GM12878 (cell line): ENCODE results near the gene ISOC2. TPM values are rescaled to one million over a fixed set of nuclear protein-coding genes. Genes with fewer than 3 reads are reported as not detected.
"Not testable (repeated sequence)": the region's sequence is repeated elsewhere in the genome, so short reads cannot be mapped to it uniquely, and the experiment has no call there.

Experiments
- ATAC-seq: fragments of 200-7000 bp; cut with Tn5 transposase; 3 replicates; pipeline ENCODE4 v1.9.1; 2020; ENCODE audit warnings: mild to moderate bottlenecking, moderate library complexity
- BruUV-seq: library from RNA; stranded (reverse); fragments of 400-500 nt; replicated peaks from 2 replicates; lab custom pipeline; 2021; lab: Mats Ljungman, UMichigan
- CTCF ChIA-PET: fragments of 300-600 bp; sonication (Branson Sonifier 250); formaldehyde crosslinking; extraction: SDS; loops from one replicate; lab custom pipeline; 2021; ENCODE audit warnings: inconsistent platforms; lab: Yijun Ruan, JAX
- POLR2A ChIA-PET: fragments of 350-600 bp; formaldehyde crosslinking; extraction: SDS; loops from one replicate; lab custom pipeline; 2021; ENCODE audit warnings: inconsistent platforms; lab: Charles Lee
- RAD21 ChIA-PET: fragments of 300-600 bp; sonication (Branson Sonifier 250); formaldehyde crosslinking; loops from one replicate; lab custom pipeline; 2023; ENCODE audit warnings: antibody characterized with exemption; ENCODE audit not compliant: unreplicated experiment; lab: Charles Lee
- SMC1A ChIA-PET: fragments of 300-600 bp; sonication (Branson Sonifier 250); formaldehyde crosslinking; loops from one replicate; lab custom pipeline; 2023; ENCODE audit not compliant: unreplicated experiment, uncharacterized antibody; lab: Charles Lee
- DNase-seq: peaks from one replicate; pipeline ENCODE4 v3.0.0-alpha.2; 2011; ENCODE audit warnings: low read depth, low spot score
- FAIRE-seq: peaks from 3 replicates; lab custom pipeline; 2011; peaks lifted over from hg19 to GRCh38; lab: Jason Lieb, UNC
- H2AFZ ChIP-seq: 2 replicates; pipeline ENCODE4 v1.6.0; 2011; ENCODE audit warnings: low read depth, low read length, control low read depth; ENCODE audit not compliant: control insufficient read depth
- H3K27ac ChIP-seq: 2 replicates; pipeline ENCODE4 v1.5.1; 2011; ENCODE audit warnings: control low read depth; ENCODE audit not compliant: control insufficient read depth, insufficient read depth
- H3K27me3 ChIP-seq, 2 experiments: replicated peaks in 1 of 2; 2 replicates each; pipeline versions ENCODE4 v1.6.0 to v1.6.1; 2011; ENCODE audit warnings: low read length in 1 of 2; ENCODE audit not compliant: control insufficient read depth in 2 of 2, insufficient read depth in 2 of 2
- H3K36me3 ChIP-seq, 2 experiments: 2 replicates each; pipeline ENCODE4 v1.5.1; 2011; ENCODE audit warnings: low read length in 1 of 2; ENCODE audit not compliant: control insufficient read depth in 2 of 2, insufficient read depth in 2 of 2
- H3K4me1 ChIP-seq: 2 replicates; pipeline ENCODE4 v1.6.1; 2011; ENCODE audit warnings: mild to moderate bottlenecking, low read length, moderate library complexity, mixed read lengths; ENCODE audit not compliant: control insufficient read depth, insufficient read depth
- H3K4me2 ChIP-seq: 2 replicates; pipeline ENCODE4 v1.6.0; 2011; ENCODE audit warnings: control low read depth; ENCODE audit not compliant: control insufficient read depth, insufficient read depth
- H3K4me3 ChIP-seq: fragments of 200-600 bp; sonication (generic); 2 replicates; pipeline ENCODE4 v1.5.1; 2016
- H3K79me2 ChIP-seq: 2 replicates; pipeline ENCODE4 v1.6.0; 2011; ENCODE audit warnings: low read length; ENCODE audit not compliant: control insufficient read depth, insufficient read depth
- H3K9ac ChIP-seq: 2 replicates; pipeline ENCODE4 v1.8.0; 2011; ENCODE audit warnings: low read length, control low read depth, mixed read lengths; ENCODE audit not compliant: control insufficient read depth, insufficient read depth
- H3K9me3 ChIP-seq: replicated peaks from 3 replicates; pipeline ENCODE4 v1.5.1; 2011; ENCODE audit warnings: mild to moderate bottlenecking, low read length; ENCODE audit not compliant: control insufficient read depth, insufficient read depth
- H4K20me1 ChIP-seq: 2 replicates; pipeline ENCODE4 v1.6.0; 2011; ENCODE audit not compliant: control insufficient read depth, insufficient read depth
- BRCA1 ChIP-seq: IDR thresholded peaks from 2 replicates; pipeline ENCODE4 v1.6.1; 2011; ENCODE audit warnings: low read depth, low read length, improper control_type of control experiment
- CBFB ChIP-seq: IDR thresholded peaks from 2 replicates; pipeline ENCODE4 v1.6.1; 2016; ENCODE audit warnings: antibody characterized with exemption, low read depth
- CBX5 ChIP-seq: sonication (generic); IDR thresholded peaks from 2 replicates; pipeline ENCODE4 v1.6.1; 2016; ENCODE audit warnings: low read depth, moderate library complexity, mild to moderate bottlenecking, inconsistent platforms
- HDAC2 ChIP-seq: fragments of 200-600 bp; sonication (generic); IDR thresholded peaks from 2 replicates; pipeline ENCODE4 v1.6.1; 2017
- HDGF ChIP-seq: fragments of 450-650 bp; IDR thresholded peaks from 2 replicates; pipeline ENCODE4 v1.6.1; 2016; ENCODE audit warnings: antibody characterized with exemption
- KLF5 ChIP-seq: fragments of 450-650 bp; IDR thresholded peaks from 2 replicates; pipeline ENCODE4 v1.6.1; 2014; ENCODE audit warnings: mild to moderate bottlenecking; ENCODE audit not compliant: partially characterized antibody
- PML ChIP-seq: IDR thresholded peaks from 2 replicates; pipeline ENCODE4 v1.6.1; 2012; ENCODE audit warnings: low read length, inconsistent platforms
- RFX5 ChIP-seq: IDR thresholded peaks from 2 replicates; pipeline ENCODE4 v1.6.1; 2011; ENCODE audit warnings: low read depth, low read length, improper control_type of control experiment
- SMAD5 ChIP-seq: IDR thresholded peaks from 2 replicates; pipeline ENCODE4 v1.6.1; 2016; ENCODE audit warnings: antibody characterized with exemption, low read depth
- STAT1 ChIP-seq: fragments of 450-650 bp; conservative IDR thresholded peaks from 2 replicates; pipeline ENCODE4 v1.6.1; 2014; ENCODE audit warnings: antibody characterized with exemption, mild to moderate bottlenecking
- STAT3 ChIP-seq: IDR thresholded peaks from 2 replicates; pipeline ENCODE4 v1.6.1; 2011; ENCODE audit warnings: low read depth, low read length, improper control_type of control experiment
- TBL1XR1 ChIP-seq: IDR thresholded peaks from 2 replicates; pipeline ENCODE4 v1.6.1; 2012; ENCODE audit warnings: low read depth, low read length, improper control_type of control experiment
- TCF12 ChIP-seq: IDR thresholded peaks from 2 replicates; pipeline ENCODE4 v1.6.1; 2011; ENCODE audit warnings: low read depth, mild to moderate bottlenecking, low read length
- ZBED1 ChIP-seq: IDR thresholded peaks from 2 replicates; pipeline ENCODE4 v1.6.1; 2016; ENCODE audit warnings: borderline replicate concordance
- ZNF24 ChIP-seq: fragments of 450-650 bp; IDR thresholded peaks from 2 replicates; pipeline ENCODE4 v1.6.1; 2017; ENCODE audit warnings: antibody characterized with exemption, mild to moderate bottlenecking
- ZNF274 ChIP-seq: IDR thresholded peaks from one replicate; pipeline ENCODE4 v1.8.0; 2011; ENCODE audit not compliant: insufficient read length, insufficient read depth
- WGBS: methylation state at CpG from one replicate; pipeline ENCODE4 v1.1.6; 2016; ENCODE audit warnings: low lambda C conversion rate; ENCODE audit not compliant: insufficient replicate concordance, insufficient coverage; ENCODE audit errors: missing lambda C conversion rate; 5-methylcytosine and 5-hydroxymethylcytosine counted together
- in situ Hi-C: fragments of 300-500 bp; cut with MboI; formaldehyde crosslinking; loops from 9 replicates; pipeline ENCODE4 v1.14.3; 2018; ENCODE audit warnings: mixed read lengths
- intact Hi-C: fragments of 100-400 bp; cut with micrococcal nuclease; formaldehyde crosslinking; loops from one replicate; pipeline ENCODE4 v1.14.2; 2022; ENCODE audit not compliant: unreplicated experiment
- polyA plus RNA-seq, 11 experiments: library from polyadenylated mRNA; depleted of rRNA in 4 of 11; unstranded in 6 of 11; stranded (reverse) in 5 of 11; fragments of >200 nt; fragmentation: Nextera tagmentation in 4 of 11; fragmentation: Illumina TruSeq in 1 of 11; extraction: Ambion mirVana in 4 of 11; extraction: Trizol in 1 of 11; gene quantifications; 1 replicate in 1 of 11; 2 replicates in 10 of 11; pipeline versions ENCODE4 v1.2.1 to v1.2.3, GENCODE V29; 2011 to 2016; ENCODE audit warnings: inconsistent platforms in 2 of 11, missing spikeins in 2 of 11, low read depth in 1 of 11
- total RNA-seq, 4 experiments: library from RNA; depleted of rRNA in 3 of 4; stranded (reverse); fragments of >200 nt in 3 of 4; fragmentation: Illumina TruSeq in 1 of 4; extraction: Trizol in 1 of 4; gene quantifications; 2 replicates each; pipeline versions ENCODE4 v1.2.1 to v1.2.3, GENCODE V29; 2013 to 2021
- TF ChIP-seq, protein P1 (sequence below): fragments of 450-650 bp; IDR thresholded peaks from 2 replicates; pipeline ENCODE4 v1.6.1; 2017; ENCODE audit warnings: borderline replicate concordance
- TF ChIP-seq, protein P2 (sequence below): IDR thresholded peaks from 2 replicates; pipeline ENCODE4 v1.6.1; 2011; ENCODE audit warnings: mild to moderate bottlenecking, low read depth, low read length, moderate library complexity; ENCODE audit not compliant: insufficient replicate concordance
- TF ChIP-seq, protein P3 (sequence below): IDR thresholded peaks from 2 replicates; pipeline ENCODE4 v1.6.1; 2012; ENCODE audit warnings: low read depth, low read length, improper control_type of control experiment

ISOC2 gene
- total and polyA plus RNA-seq, 10 of the 15 experiments (the other 5 are each of a cell fraction or from before 2014, with no cell fraction given) = 0.72 to 238 (median 56.9) TPM

DNA sequence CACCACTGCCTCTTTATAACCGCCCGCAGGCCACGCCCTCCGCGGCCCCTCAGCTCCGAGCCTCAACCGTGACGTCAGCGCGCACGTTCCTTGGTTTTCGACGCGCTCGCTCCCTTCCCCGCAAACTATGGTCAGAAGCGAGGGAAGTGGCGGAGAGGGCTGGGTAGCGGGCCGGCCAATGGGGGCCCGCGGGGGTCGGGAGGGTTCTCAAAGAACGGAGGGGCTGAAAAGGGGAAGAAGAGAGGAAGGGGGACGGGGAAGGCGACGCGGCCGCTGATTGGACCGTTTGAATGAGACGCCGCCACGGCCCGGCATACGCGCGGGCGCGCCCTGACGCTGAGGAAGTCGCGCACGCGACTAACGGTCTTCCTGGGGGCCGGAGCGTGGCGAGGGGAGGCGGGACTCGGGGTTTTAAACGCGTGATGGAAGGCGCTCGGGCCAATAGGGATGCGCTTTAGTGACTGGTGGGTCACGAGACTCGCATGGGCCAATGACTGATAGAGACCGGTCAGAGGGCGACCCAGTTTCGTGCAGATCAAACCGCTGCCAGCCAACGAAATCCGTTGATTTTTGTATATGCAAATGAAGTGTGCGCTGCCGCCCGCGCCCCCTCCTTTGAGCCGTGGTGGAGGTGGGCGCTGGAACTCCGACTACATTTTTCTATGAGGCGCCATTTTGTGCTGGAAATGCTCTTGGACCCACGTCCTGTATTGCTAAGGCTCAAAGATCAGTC is 53.5 kb downstream of the ISOC2 start (continued):
- TF ChIP-seq RFX5 = 0 out of 2 replicates have a peak, but pooled peaks have one; percentile 11
- TF ChIP-seq CBFB = 0 out of 2 replicates have a peak, but pooled peaks have one; percentile 40
- TF ChIP-seq HDGF = no peak; the same call in 1 of the 2 replicates
- TF ChIP-seq TBL1XR1 = no peak; the same call in 1 of the 2 replicates
- TF ChIP-seq PML = no peak
- TF ChIP-seq HDAC2 = no peak
- no peak for TF ChIP-seq ZNF274
- no peak for TF ChIP-seq ZBED1
- TF ChIP-seq, protein P1, sequence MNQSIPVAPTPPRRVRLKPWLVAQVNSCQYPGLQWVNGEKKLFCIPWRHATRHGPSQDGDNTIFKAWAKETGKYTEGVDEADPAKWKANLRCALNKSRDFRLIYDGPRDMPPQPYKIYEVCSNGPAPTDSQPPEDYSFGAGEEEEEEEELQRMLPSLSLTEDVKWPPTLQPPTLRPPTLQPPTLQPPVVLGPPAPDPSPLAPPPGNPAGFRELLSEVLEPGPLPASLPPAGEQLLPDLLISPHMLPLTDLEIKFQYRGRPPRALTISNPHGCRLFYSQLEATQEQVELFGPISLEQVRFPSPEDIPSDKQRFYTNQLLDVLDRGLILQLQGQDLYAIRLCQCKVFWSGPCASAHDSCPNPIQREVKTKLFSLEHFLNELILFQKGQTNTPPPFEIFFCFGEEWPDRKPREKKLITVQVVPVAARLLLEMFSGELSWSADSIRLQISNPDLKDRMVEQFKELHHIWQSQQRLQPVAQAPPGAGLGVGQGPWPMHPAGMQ = no peak
- TF ChIP-seq CBX5 = no peak
- no peak for TF ChIP-seq TCF12
- no peak for TF ChIP-seq STAT3
- no peak for TF ChIP-seq BRCA1

DNA sequence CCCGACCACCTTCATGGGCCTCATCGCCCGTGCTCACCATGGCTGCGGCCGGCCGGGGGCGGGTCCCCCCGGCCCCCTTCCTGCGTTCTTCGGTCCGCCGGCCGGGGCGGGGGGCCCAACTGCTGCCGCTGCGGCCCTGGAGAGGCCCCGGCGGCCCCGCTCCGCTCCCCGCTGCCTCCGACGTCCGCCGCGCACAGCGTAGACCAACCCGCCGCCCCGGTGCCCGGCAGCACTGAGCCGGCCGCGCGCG is 54.0 kb downstream of the ISOC2 start, which contains the start of gene UBE2S:
UBE2S (minus strand) TSS at position 239 of the 250 bp plus-strand sequence; CDS start at position 40, 199 bp downstream.
- Histone ChIP-seq H3K9ac (peak within 1 kb of the TSS; percentile 93), H3K79me2 (peaks cover 41% of the 10 kb centered on the region), H3K4me3 (peak within 1 kb of the TSS; percentile 93), H3K27ac (peak within 1 kb of the TSS; percentile 98), H3K4me1 (peaks cover 20% of the 10 kb centered on the region), H2AFZ (peak within 1 kb of the TSS; percentile 96), H3K36me3 (peaks cover 6 to 13% of the 10 kb centered on the region in 2 experiments; a peak in 3 of 4 replicates), H3K4me2 (peak within 1 kb of the TSS; percentile 99)
- H3K9me3 ChIP-seq, intact Hi-C loops, BruUV-seq, H3K27me3 ChIP-seq, CTCF ChIA-PET, DNase-seq, in situ Hi-C loops, H4K20me1 ChIP-seq, FAIRE-seq: not testable (repeated sequence)
- SMC1A ChIA-PET = interaction anchor here (1.7 kb wide), 1 partner anchor 69 kb away, joined by 5 read pairs; no protein-coding TSS in a partner anchor
- peak; percentile 86 for ATAC-seq
- POLR2A ChIA-PET = interaction anchor here (1.0 to 3.2 kb wide), 11 partner anchors 20 to 345 kb away, joined by 3 to 21 read pairs (median 4); partner anchors contain the start of genes HSPBP1, ISOC2, KMT5C and RDH13
- RAD21 ChIA-PET = interaction anchor here (0.6 to 2.3 kb wide), 6 partner anchors 21 to 1219 kb away, joined by 3 to 14 read pairs (median 5); partner anchors contain the start of genes HSPBP1 and TMEM238
- 4% methylated on average over 32 of the region's 36 CpGs for WGBS
- peak; percentile 97 for TF ChIP-seq SMAD5
- peak; percentile 61; the same call in 1 of the 2 replicates for TF ChIP-seq ZNF24
- TF ChIP-seq KLF5 = peak; percentile 84
- TF ChIP-seq, protein P2, sequence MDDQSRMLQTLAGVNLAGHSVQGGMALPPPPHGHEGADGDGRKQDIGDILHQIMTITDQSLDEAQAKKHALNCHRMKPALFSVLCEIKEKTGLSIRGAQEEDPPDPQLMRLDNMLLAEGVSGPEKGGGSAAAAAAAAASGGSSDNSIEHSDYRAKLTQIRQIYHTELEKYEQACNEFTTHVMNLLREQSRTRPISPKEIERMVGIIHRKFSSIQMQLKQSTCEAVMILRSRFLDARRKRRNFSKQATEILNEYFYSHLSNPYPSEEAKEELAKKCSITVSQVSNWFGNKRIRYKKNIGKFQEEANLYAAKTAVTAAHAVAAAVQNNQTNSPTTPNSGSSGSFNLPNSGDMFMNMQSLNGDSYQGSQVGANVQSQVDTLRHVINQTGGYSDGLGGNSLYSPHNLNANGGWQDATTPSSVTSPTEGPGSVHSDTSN = peak; percentile 14
- peak; percentile 87; the same call in 1 of the 2 replicates for TF ChIP-seq STAT1
- TF ChIP-seq, protein P3, sequence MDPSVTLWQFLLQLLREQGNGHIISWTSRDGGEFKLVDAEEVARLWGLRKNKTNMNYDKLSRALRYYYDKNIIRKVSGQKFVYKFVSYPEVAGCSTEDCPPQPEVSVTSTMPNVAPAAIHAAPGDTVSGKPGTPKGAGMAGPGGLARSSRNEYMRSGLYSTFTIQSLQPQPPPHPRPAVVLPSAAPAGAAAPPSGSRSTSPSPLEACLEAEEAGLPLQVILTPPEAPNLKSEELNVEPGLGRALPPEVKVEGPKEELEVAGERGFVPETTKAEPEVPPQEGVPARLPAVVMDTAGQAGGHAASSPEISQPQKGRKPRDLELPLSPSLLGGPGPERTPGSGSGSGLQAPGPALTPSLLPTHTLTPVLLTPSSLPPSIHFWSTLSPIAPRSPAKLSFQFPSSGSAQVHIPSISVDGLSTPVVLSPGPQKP = 0 out of 2 replicates have a peak, but pooled peaks have one; percentile 36
